SK-N-SH (cell line): ENCODE results near the gene PACSIN2. TPM values are rescaled to one million over a fixed set of nuclear protein-coding genes. Genes with fewer than 3 reads are reported as not detected.

ENCODE experiments used
- CTCF ChIA-PET: fragments of 300-600, 350-600 bp; formaldehyde crosslinking; extraction: SDS; loops from one replicate; lab custom pipeline; 2021; lab: Yijun Ruan, JAX
- POLR2A ChIA-PET: fragments of 350-600 bp; sonication (Branson Sonifier 250); formaldehyde crosslinking; extraction: SDS; loops from one replicate; lab custom pipeline; 2020; ENCODE audit warnings: antibody characterized with exemption, inconsistent platforms; lab: Yijun Ruan, JAX
- DNase-seq: peaks from one replicate; pipeline ENCODE4 v3.0.0; 2012
- H2AFZ ChIP-seq: fragments of 200-600 bp; sonication (generic); 2 replicates; pipeline ENCODE4 v1.8.1; 2016; ENCODE audit warnings: antibody characterized with exemption, mild to moderate bottlenecking, low read depth
- H3F3A ChIP-seq: fragments of 200-600 bp; sonication (generic); replicated peaks from 2 replicates; pipeline ENCODE3; 2016; ENCODE audit warnings: antibody characterized with exemption, mild to moderate bottlenecking; ENCODE audit not compliant: insufficient read depth
- H3K27ac ChIP-seq, 2 experiments: fragments of 200-500 bp in 1 of 2; fragments of 200-600 bp in 1 of 2; sonication (Bioruptor generic) in 1 of 2; sonication (generic), shearing (Covaris generic) in 1 of 2; 2 replicates each; pipeline versions ENCODE4 v1.5.1 to v1.6.1; 2014 to 2016; ENCODE audit warnings: low read depth in 2 of 2, inconsistent platforms in 1 of 2, low read length in 1 of 2, mild to moderate bottlenecking in 1 of 2, mixed read lengths in 1 of 2
- H3K27me3 ChIP-seq: fragments of 200-600 bp; sonication (generic), shearing (Covaris generic); 2 replicates; pipeline ENCODE4 v1.6.1; 2016; ENCODE audit warnings: mixed run types; ENCODE audit not compliant: insufficient read depth
- H3K36me3 ChIP-seq, 2 experiments: fragments of 200-500 bp in 1 of 2; fragments of 200-600 bp in 1 of 2; sonication (Bioruptor generic) in 1 of 2; sonication (generic) in 1 of 2; replicated peaks in 1 of 2; 2 replicates each; pipeline versions ENCODE3 to v1.5.1; 2014 to 2016; ENCODE audit warnings: low read length in 1 of 2, mild to moderate bottlenecking in 1 of 2; ENCODE audit not compliant: insufficient read depth in 2 of 2, control insufficient read depth in 1 of 2
- H3K4me1 ChIP-seq, 2 experiments: fragments of 200-500 bp in 1 of 2; fragments of 200-600 bp in 1 of 2; sonication (Bioruptor generic) in 1 of 2; sonication (generic), shearing (Covaris generic) in 1 of 2; 2 replicates each; pipeline versions ENCODE4 v1.5.1 to v1.6.1; 2014 to 2016; ENCODE audit warnings: low read depth in 1 of 2, low read length in 1 of 2, mixed run types in 1 of 2; ENCODE audit not compliant: insufficient read depth in 2 of 2, control insufficient read depth in 1 of 2
- H3K4me2 ChIP-seq: fragments of 200-600 bp; sonication (generic), shearing (Covaris generic); 2 replicates; pipeline ENCODE4 v1.6.1; 2017; ENCODE audit warnings: mixed run types
- H3K4me3 ChIP-seq, 2 experiments: fragments of 200-500 bp in 1 of 2; fragments of 200-600 bp in 1 of 2; sonication (Bioruptor generic) in 1 of 2; sonication (generic), shearing (Covaris generic) in 1 of 2; 2 replicates each; pipeline versions ENCODE4 v1.5.1 to v1.8.1; 2014 to 2016; ENCODE audit warnings: low read depth in 2 of 2, inconsistent platforms in 1 of 2, low read length in 1 of 2, mild to moderate bottlenecking in 1 of 2, mixed read lengths in 1 of 2, moderate library complexity in 1 of 2
- H3K79me2 ChIP-seq: fragments of 200-600 bp; sonication (generic); 2 replicates; pipeline ENCODE4 v1.8.1; 2017; ENCODE audit warnings: mild to moderate bottlenecking; ENCODE audit not compliant: insufficient read depth
- H3K9ac ChIP-seq: fragments of 200-600 bp; sonication (generic); 2 replicates; pipeline ENCODE4 v1.6.1; 2017; ENCODE audit warnings: mixed run types
- H3K9me2 ChIP-seq: fragments of 200-600 bp; sonication (generic); 2 replicates; pipeline ENCODE4 v1.6.1; 2017; ENCODE audit warnings: mixed run types
- H3K9me3 ChIP-seq: fragments of 200-600 bp; sonication (generic); 2 replicates; pipeline ENCODE4 v1.6.1; 2017; ENCODE audit warnings: mixed run types, mild to moderate bottlenecking, moderate library complexity
- H4K20me1 ChIP-seq: fragments of 200-600 bp; sonication (generic); 2 replicates; pipeline ENCODE4 v1.6.1; 2017; ENCODE audit warnings: mild to moderate bottlenecking, mixed run types; ENCODE audit not compliant: insufficient read depth
- NFIC ChIP-seq: IDR thresholded peaks from 2 replicates; pipeline ENCODE4 v1.4.0; 2012; ENCODE audit warnings: borderline replicate concordance
- WGBS: methylation state at CpG from one replicate; pipeline ENCODE4 v1.1.6; 2017; ENCODE audit warnings: low lambda C conversion rate; 5-methylcytosine and 5-hydroxymethylcytosine counted together
- polyA plus RNA-seq, 3 experiments: library from polyadenylated mRNA; depleted of rRNA; stranded (reverse); fragments of >200 nt; gene quantifications; 2 replicates each; pipeline ENCODE4 v1.2.3, GENCODE V29; 2012
- TF ChIP-seq, protein P1 (sequence below): IDR thresholded peaks from 2 replicates; pipeline ENCODE4 v1.6.1; 2012; ENCODE audit warnings: mild to moderate bottlenecking, low read depth, low read length, moderate library complexity
- TF ChIP-seq, protein P2 (sequence below): IDR thresholded peaks from 2 replicates; pipeline ENCODE4 v1.4.0; 2012; ENCODE audit warnings: low read depth, borderline replicate concordance
- TF ChIP-seq, protein P3 (sequence below): fragments of 200-600 bp; sonication (generic); IDR thresholded peaks from 2 replicates; pipeline ENCODE4 v1.6.1; 2017; ENCODE audit warnings: antibody characterized with exemption, mild to moderate bottlenecking, moderate library complexity
- TF ChIP-seq, protein P4 (sequence below): IDR thresholded peaks from 2 replicates; pipeline ENCODE4 v1.4.0; 2012; ENCODE audit warnings: low read depth

The PACSIN2 gene
- polyA plus RNA-seq, 1 of the 3 experiments (the other 2 are of a cell fraction) = 60.5 TPM

DNA sequence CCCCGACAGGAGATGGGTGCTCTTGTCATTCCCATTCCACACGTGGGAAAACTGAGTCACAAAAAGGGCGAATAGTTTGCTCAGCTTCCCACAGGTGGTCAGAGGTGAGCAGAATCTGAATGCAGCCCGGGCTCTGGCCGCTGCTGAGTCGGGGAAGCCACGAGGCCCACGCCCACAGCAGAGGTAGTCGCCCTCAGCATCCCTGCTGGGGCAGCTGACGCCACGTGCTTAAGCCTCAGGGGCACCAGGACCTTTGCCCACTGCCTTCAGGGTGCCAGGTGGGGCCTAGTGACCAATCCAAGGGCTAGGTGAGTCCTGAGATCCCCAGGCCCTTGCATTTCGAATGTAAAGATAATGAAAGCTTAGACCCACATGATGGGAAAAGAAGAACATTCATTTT is 133.7 kb downstream of the PACSIN2 start (continued):
- TF ChIP-seq, protein P1, sequence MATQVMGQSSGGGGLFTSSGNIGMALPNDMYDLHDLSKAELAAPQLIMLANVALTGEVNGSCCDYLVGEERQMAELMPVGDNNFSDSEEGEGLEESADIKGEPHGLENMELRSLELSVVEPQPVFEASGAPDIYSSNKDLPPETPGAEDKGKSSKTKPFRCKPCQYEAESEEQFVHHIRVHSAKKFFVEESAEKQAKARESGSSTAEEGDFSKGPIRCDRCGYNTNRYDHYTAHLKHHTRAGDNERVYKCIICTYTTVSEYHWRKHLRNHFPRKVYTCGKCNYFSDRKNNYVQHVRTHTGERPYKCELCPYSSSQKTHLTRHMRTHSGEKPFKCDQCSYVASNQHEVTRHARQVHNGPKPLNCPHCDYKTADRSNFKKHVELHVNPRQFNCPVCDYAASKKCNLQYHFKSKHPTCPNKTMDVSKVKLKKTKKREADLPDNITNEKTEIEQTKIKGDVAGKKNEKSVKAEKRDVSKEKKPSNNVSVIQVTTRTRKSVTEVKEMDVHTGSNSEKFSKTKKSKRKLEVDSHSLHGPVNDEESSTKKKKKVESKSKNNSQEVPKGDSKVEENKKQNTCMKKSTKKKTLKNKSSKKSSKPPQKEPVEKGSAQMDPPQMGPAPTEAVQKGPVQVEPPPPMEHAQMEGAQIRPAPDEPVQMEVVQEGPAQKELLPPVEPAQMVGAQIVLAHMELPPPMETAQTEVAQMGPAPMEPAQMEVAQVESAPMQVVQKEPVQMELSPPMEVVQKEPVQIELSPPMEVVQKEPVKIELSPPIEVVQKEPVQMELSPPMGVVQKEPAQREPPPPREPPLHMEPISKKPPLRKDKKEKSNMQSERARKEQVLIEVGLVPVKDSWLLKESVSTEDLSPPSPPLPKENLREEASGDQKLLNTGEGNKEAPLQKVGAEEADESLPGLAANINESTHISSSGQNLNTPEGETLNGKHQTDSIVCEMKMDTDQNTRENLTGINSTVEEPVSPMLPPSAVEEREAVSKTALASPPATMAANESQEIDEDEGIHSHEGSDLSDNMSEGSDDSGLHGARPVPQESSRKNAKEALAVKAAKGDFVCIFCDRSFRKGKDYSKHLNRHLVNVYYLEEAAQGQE = no peak
- TF ChIP-seq, protein P2, sequence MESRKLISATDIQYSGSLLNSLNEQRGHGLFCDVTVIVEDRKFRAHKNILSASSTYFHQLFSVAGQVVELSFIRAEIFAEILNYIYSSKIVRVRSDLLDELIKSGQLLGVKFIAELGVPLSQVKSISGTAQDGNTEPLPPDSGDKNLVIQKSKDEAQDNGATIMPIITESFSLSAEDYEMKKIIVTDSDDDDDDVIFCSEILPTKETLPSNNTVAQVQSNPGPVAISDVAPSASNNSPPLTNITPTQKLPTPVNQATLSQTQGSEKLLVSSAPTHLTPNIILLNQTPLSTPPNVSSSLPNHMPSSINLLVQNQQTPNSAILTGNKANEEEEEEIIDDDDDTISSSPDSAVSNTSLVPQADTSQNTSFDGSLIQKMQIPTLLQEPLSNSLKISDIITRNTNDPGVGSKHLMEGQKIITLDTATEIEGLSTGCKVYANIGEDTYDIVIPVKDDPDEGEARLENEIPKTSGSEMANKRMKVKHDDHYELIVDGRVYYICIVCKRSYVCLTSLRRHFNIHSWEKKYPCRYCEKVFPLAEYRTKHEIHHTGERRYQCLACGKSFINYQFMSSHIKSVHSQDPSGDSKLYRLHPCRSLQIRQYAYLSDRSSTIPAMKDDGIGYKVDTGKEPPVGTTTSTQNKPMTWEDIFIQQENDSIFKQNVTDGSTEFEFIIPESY = no peak
- no peak for TF ChIP-seq NFIC

DNA sequence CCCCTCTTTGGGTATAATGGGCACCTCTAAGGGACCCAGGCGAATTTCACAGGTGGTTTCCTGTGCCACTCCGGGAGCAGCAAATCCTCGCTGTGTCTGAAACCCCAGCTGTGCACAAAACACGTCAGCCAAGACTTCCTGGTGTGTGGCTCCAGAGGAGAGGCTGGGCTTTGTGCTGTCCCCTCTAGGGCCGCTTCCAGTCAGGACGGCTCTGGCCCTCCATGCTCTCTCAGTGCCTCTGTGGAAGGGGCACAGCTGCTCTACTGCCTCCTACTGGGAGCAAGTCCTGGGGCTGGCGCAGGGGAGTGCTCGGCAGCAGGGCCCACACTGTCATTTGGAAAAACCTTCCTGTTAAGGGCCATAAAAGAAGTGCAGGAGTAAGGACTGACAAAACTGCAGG is 134.1 kb downstream of the PACSIN2 start:
- Histone ChIP-seq H3K9me2 (no peaks in the 10 kb centered on the region), H3K79me2 (no peaks in the 10 kb centered on the region), H3K4me3 (no peak overlapping the region), H3F3A (no peaks in the 10 kb centered on the region), H3K9me3 (no peaks in the 10 kb centered on the region), H3K27ac (no peak overlapping the region), H3K4me2 (no peak overlapping the region), H3K36me3 (peaks cover 0 to 28% of the 10 kb centered on the region in 2 experiments), H3K9ac (no peak overlapping the region), H4K20me1 (no peaks in the 10 kb centered on the region), H3K4me1 (no peaks in the 10 kb centered on the region), H2AFZ (no peak overlapping the region), H3K27me3 (no peaks in the 10 kb centered on the region)
- WGBS = no CpG with 5 or more reads among the region's 8 CpGs
- ChIA-PET POLR2A (no interaction called here), CTCF (interaction anchor here (0.6 kb wide), 1 partner anchor 13 kb away, joined by 3 read pairs; no protein-coding TSS in a partner anchor)
- TF ChIP-seq, protein P3, sequence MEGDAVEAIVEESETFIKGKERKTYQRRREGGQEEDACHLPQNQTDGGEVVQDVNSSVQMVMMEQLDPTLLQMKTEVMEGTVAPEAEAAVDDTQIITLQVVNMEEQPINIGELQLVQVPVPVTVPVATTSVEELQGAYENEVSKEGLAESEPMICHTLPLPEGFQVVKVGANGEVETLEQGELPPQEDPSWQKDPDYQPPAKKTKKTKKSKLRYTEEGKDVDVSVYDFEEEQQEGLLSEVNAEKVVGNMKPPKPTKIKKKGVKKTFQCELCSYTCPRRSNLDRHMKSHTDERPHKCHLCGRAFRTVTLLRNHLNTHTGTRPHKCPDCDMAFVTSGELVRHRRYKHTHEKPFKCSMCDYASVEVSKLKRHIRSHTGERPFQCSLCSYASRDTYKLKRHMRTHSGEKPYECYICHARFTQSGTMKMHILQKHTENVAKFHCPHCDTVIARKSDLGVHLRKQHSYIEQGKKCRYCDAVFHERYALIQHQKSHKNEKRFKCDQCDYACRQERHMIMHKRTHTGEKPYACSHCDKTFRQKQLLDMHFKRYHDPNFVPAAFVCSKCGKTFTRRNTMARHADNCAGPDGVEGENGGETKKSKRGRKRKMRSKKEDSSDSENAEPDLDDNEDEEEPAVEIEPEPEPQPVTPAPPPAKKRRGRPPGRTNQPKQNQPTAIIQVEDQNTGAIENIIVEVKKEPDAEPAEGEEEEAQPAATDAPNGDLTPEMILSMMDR = peak; percentile 17; the same call in 1 of the 2 replicates
- TF ChIP-seq, protein P4, sequence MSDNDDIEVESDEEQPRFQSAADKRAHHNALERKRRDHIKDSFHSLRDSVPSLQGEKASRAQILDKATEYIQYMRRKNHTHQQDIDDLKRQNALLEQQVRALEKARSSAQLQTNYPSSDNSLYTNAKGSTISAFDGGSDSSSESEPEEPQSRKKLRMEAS = no peak
- DNase-seq = no peak
